Measurements from ENCODE around the gene RNF14.

DNA sequence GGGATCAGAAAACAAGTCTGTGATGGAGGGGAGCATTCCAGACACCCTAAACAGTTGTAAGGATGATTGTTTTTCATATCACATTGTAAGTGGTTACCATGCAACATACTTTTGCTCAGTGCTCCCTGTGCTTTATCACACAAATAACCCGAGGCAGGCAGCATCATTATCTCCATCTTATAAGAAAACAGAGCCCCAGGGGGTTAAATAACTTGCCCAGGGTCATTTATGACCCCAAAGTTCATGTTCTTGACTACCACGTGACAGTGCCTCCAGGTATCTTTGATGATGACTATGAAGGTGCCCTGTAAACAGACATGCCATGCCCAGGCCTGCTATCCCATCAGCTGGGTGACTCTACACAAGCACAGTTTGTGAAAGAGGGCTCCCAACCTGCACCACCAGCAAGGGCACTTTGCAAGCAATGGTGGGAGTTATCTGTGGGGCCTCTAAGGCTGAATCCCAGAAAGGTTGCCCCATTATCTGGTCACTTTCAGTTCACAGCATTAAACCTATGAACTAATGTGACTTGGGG is 34.4 kb downstream of the RNF14 start:
- TF ChIP-seq, protein P1, sequence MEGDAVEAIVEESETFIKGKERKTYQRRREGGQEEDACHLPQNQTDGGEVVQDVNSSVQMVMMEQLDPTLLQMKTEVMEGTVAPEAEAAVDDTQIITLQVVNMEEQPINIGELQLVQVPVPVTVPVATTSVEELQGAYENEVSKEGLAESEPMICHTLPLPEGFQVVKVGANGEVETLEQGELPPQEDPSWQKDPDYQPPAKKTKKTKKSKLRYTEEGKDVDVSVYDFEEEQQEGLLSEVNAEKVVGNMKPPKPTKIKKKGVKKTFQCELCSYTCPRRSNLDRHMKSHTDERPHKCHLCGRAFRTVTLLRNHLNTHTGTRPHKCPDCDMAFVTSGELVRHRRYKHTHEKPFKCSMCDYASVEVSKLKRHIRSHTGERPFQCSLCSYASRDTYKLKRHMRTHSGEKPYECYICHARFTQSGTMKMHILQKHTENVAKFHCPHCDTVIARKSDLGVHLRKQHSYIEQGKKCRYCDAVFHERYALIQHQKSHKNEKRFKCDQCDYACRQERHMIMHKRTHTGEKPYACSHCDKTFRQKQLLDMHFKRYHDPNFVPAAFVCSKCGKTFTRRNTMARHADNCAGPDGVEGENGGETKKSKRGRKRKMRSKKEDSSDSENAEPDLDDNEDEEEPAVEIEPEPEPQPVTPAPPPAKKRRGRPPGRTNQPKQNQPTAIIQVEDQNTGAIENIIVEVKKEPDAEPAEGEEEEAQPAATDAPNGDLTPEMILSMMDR (conservative IDR thresholded peaks at IDR 0.05; ENCODE audit: low read depth, low read length) = no peak
- TF ChIP-seq EZH2 (IDR thresholded peaks at IDR 0.05; ENCODE audit: borderline replicate concordance, low read depth, low read length, poor library complexity, severe bottlenecking) = no peak
